GM12801 (cell line): ENCODE data around the gene MRAS.

Experiments used
- TF ChIP-seq, protein P1 (sequence below): IDR thresholded peaks from one replicate; pipeline ENCODE4 v1.5.1; 2011; ENCODE audit warnings: control low read depth; ENCODE audit not compliant: insufficient read length; ENCODE audit errors: extremely low read depth

Gene MRAS

DNA sequence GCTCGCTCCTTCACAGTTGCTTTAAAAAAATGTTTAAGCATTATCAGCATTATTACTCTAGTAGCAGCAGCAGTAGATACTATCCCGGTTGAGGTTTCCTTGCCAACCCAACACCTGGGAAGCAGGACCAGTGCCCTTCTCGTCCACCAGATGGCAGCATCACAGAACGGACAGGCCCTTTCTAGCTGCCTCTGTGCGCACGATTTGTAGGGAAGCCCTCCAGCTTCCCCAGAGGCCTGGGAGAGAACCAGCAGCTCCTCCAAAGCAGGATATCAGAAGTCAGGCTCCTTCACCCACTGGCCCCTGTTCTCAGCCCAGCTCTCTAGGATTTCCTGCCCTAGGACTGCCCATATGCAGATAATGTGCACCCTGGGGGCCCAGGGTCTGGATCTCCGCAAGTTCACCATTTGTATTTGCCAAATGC lies 69.2 kb downstream of the MRAS start:
- TF ChIP-seq, protein P1, sequence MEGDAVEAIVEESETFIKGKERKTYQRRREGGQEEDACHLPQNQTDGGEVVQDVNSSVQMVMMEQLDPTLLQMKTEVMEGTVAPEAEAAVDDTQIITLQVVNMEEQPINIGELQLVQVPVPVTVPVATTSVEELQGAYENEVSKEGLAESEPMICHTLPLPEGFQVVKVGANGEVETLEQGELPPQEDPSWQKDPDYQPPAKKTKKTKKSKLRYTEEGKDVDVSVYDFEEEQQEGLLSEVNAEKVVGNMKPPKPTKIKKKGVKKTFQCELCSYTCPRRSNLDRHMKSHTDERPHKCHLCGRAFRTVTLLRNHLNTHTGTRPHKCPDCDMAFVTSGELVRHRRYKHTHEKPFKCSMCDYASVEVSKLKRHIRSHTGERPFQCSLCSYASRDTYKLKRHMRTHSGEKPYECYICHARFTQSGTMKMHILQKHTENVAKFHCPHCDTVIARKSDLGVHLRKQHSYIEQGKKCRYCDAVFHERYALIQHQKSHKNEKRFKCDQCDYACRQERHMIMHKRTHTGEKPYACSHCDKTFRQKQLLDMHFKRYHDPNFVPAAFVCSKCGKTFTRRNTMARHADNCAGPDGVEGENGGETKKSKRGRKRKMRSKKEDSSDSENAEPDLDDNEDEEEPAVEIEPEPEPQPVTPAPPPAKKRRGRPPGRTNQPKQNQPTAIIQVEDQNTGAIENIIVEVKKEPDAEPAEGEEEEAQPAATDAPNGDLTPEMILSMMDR, result no peak

DNA sequence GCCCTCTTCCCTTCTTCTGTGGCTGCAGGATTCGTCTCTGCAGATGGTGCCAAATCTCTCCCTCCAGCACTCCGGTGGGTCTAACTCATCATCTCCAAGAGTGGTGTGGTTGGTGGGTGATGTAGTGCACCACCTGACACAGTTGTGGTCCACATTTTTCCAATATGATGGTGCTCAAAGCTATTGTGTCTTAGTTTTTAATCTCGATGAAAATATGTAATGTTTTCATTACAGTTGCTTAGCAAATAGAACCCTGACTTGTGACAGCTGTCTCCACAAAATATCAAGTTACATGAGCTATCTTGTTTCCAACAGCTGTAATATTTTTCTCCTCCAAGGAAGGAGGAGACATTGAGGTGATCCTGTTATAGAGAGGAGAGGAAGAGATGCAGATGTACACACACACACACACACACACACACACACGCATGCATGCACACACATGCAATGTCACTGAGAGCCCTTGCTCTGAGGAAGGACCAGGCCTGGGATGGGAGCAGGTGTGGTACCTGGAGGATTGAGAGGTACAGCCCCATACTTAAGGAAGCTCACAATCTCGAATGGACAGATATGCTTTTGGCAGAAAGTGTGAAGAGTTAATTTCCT lies 70.3 kb downstream of the MRAS start:
- TF ChIP-seq, protein P1, result no peak

DNA sequence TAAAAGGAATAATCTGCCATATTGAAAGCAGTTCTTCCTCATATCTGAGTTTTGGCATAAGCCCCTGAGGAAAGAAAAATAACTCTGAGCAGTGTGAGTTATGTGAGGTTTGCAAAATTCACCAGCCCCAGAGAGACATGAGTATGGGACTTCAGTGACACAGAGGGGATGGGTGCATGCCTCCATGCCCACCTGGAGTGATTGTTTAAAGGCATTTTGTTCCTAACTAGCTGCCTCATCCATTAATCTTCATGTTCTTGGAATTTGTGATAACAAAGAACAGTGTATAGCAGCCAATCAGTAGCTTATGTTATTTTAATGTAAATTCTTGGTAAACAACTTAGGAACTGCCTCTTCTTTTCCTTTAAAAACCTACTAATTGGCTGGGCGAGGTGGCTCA lies 74.9 kb downstream of the MRAS start:
- TF ChIP-seq, protein P1, result no peak

DNA sequence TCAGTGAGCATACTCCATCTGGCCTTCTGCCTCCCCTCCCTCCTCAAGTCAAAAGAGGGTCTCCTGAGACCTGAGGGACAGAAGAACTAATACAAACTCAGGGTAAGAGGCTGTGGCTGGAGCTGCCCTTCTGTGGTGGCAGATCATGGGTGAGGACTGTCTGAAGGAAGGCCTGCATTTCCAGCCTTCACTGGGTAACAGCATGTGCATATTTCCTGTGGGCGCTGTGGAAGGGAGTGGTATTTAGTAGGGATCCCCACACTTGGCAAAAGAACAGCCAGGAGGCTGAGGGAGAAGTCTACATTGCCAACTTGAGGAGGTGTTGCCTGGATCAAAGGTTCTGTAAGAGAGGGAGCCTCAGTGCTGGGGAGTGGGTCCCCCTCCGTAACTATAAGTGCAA lies 75.9 kb downstream of the MRAS start:
- TF ChIP-seq, protein P1, result no peak

DNA sequence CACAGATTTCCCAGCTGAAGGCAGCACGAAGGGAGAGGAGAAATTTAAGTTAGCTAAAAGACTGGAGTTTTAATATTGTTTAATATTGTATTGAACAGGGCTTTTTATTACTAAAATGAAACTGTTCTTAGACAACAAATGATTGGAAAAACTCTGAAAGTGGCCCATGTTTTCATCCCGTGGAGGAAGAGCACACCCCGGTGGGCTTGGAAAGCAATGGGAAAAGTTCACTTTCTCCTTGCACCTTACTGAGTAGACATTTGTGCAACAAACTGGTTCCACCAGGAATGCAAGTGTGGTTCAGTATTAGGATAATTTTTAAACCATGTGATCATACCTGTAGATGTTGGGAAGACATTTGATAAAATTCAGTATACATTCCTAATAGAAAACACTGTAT lies 77.8 kb downstream of the MRAS start:
- TF ChIP-seq, protein P1, result no peak

DNA sequence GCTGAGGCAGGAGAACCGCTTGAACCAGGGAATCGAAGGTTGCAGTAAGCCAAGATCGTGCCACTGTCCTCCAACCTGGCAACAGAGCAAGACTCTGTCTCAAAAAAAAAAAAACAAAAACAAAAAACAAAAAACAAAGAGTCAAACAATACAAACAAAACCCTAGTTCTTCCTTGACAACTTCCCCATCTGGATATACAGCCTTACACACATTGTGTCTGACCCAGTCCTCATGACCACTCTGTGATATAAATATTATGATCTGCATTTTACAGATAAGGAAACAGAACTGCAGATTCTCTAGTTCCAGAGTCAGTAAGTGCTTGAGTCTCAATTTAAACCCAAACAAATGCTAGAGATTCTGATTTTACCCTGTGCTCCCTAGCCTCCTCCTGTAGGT lies 81.3 kb downstream of the MRAS start:
- TF ChIP-seq, protein P1, result no peak

DNA sequence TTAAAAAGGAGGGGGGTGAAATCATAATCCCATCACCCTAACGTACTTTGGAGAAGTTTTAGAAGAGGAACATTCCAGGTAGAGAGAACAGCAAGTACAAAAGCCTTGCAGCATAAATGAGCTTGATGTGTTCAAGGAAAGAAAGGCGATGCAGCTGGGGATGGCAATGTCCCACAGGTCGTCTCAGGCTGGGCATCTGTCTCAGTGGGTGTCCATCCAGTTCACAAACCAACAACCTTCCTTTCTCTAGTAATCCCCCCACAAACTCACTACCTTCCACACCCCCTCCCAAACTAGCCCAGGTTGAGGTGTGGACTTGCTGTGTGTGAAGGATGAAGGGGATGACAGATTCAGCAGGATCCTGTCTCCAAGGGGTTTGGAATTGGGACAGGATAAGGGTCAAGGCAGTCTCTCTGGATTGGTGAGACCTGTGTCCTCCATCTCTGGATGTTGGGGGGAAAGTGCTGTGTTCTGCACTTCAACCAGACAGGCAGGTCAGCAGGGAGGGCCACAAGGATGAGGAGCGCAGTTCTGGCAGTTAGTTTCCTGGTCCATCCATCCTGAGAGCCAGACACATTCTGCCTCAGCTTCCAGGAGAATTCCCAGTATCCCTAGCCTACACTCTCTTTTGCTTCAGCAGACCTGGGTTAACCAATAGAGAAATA lies 84.3 kb downstream of the MRAS start:
- TF ChIP-seq, protein P1, result no peak
